Keratinocyte (primary cell): ENCODE results near the gene HINFP. TPM values are rescaled to one million over a fixed set of nuclear protein-coding genes. Genes with fewer than 3 reads are reported as not detected.

Experiments used
- DNase-seq: peaks from one replicate; pipeline ENCODE4 v3.0.0-alpha.2; 2011; ENCODE audit warnings: low read depth, missing footprints, low spot score
- FAIRE-seq: peaks from 2 replicates; lab custom pipeline; 2011; peaks lifted over from hg19 to GRCh38; lab: Jason Lieb, UNC
- H2AFZ ChIP-seq: 2 replicates; pipeline ENCODE4 v1.6.0; 2012; ENCODE audit warnings: low read length, control low read depth, inconsistent platforms; ENCODE audit not compliant: control insufficient read depth
- H3K27ac ChIP-seq: 2 replicates; pipeline ENCODE4 v1.5.1; 2011; ENCODE audit warnings: low read length; ENCODE audit not compliant: control insufficient read depth, insufficient read depth
- H3K27me3 ChIP-seq: 3 replicates; pipeline ENCODE4 v1.6.0; 2011; ENCODE audit warnings: low read length; ENCODE audit not compliant: control insufficient read depth, insufficient read depth; ENCODE audit errors: extremely low read depth
- H3K36me3 ChIP-seq, 2 experiments: 2 replicates in 1 of 2; 3 replicates in 1 of 2; pipeline ENCODE4 v1.5.1; 2011; ENCODE audit warnings: low read length in 2 of 2, mild to moderate bottlenecking in 1 of 2; ENCODE audit not compliant: control insufficient read depth in 2 of 2, insufficient read depth in 2 of 2; ENCODE audit errors: extremely low read depth in 1 of 2
- H3K4me1 ChIP-seq: 3 replicates; pipeline ENCODE4 v1.5.1; 2011; ENCODE audit warnings: low read length; ENCODE audit not compliant: control insufficient read depth, insufficient read depth; ENCODE audit errors: extremely low read depth
- H3K4me2 ChIP-seq: 3 replicates; pipeline ENCODE4 v1.6.0; 2011; ENCODE audit warnings: low read depth, low read length; ENCODE audit not compliant: control insufficient read depth, insufficient read depth; ENCODE audit errors: extremely low read depth
- H3K4me3 ChIP-seq, 3 experiments: fragments of 200-600 bp in 1 of 3; sonication (generic) in 1 of 3; 2 replicates in 2 of 3; 3 replicates in 1 of 3; pipeline ENCODE4 v1.5.1; 2011 to 2016; ENCODE audit warnings: low read length in 3 of 3, mild to moderate bottlenecking in 3 of 3, control low read depth in 2 of 3, inconsistent platforms in 1 of 3, low read depth in 1 of 3, mixed read lengths in 1 of 3, mixed run types in 1 of 3, moderate library complexity in 1 of 3; ENCODE audit not compliant: control insufficient read depth in 2 of 3, insufficient read depth in 2 of 3; ENCODE audit errors: extremely low read depth in 1 of 3
- H3K79me2 ChIP-seq: 2 replicates; pipeline ENCODE4 v1.6.0; 2012; ENCODE audit warnings: low read length; ENCODE audit not compliant: control insufficient read depth, insufficient read depth
- H3K9ac ChIP-seq: 3 replicates; pipeline ENCODE4 v1.6.0; 2011; ENCODE audit warnings: low read length; ENCODE audit not compliant: control insufficient read depth, insufficient read depth; ENCODE audit errors: extremely low read depth
- H3K9me1 ChIP-seq: 3 replicates; pipeline ENCODE4 v1.6.0; 2011; ENCODE audit warnings: low read length; ENCODE audit not compliant: control insufficient read depth, insufficient read depth; ENCODE audit errors: extremely low read depth
- H3K9me3 ChIP-seq: 2 replicates; pipeline ENCODE4 v1.5.1; 2012; ENCODE audit warnings: low read depth, low read length; ENCODE audit not compliant: control insufficient read depth
- H4K20me1 ChIP-seq: 3 replicates; pipeline ENCODE4 v1.6.0; 2011; ENCODE audit warnings: low read length; ENCODE audit not compliant: control insufficient read depth, insufficient read depth; ENCODE audit errors: extremely low read depth
- CTCF ChIP-seq, 3 experiments: IDR thresholded peaks in 1 of 3; conservative IDR thresholded peaks in 1 of 3; optimal IDR thresholded peaks in 1 of 3; 2 replicates in 2 of 3; 3 replicates in 1 of 3; pipeline versions ENCODE3 to v1.5.1; 2011; ENCODE audit warnings: low read length in 3 of 3, mild to moderate bottlenecking in 3 of 3, moderate library complexity in 2 of 3, control low read depth in 1 of 3, inconsistent platforms in 1 of 3; ENCODE audit not compliant: insufficient read depth in 2 of 3; ENCODE audit errors: extremely low read depth in 1 of 3
- EZH2 ChIP-seq: IDR thresholded peaks from one replicate; pipeline ENCODE4 v1.6.1; 2012; ENCODE audit warnings: inconsistent platforms, mild to moderate bottlenecking, low read length, moderate library complexity
- dilution Hi-C: fragments of 300-500 bp; cut with MboI; formaldehyde crosslinking; loops from one replicate; pipeline ENCODE4 v1.7.0; 2020; ENCODE audit warnings: low sequenced_read_pairs; ENCODE audit not compliant: extremely low pct_ligation_motif_present
- polyA plus RNA-seq, 5 experiments: library from polyadenylated mRNA; depleted of rRNA in 3 of 5; stranded (reverse) in 3 of 5; stranded (forward) in 1 of 5; unstranded in 1 of 5; fragments of >200 nt; gene quantifications; 1 replicate in 1 of 5; 2 replicates in 3 of 5; 3 replicates in 1 of 5; pipeline versions ENCODE4 v1.2.1 to v1.2.3, GENCODE V29; 2011 to 2012; ENCODE audit warnings: missing spikeins in 2 of 5, low read depth in 1 of 5, low replicate concordance in 1 of 5

The HINFP gene
- polyA plus RNA-seq, 1 donor (not counting 4 experiments of a cell fraction or from before 2014, with no cell fraction given) = 15.6 TPM

GRCh38 chr11:119092880-119093842 lies 28.2 kb upstream of the HINFP start:
- Histone ChIP-seq H3K4me2 (peak overlapping the region; percentile 96), H3K36me3 (peaks cover 35 to 42% of the 10 kb centered on the region in 2 experiments), H3K79me2 (peaks cover 34% of the 10 kb centered on the region), H3K9me1 (no peaks in the 10 kb centered on the region), H3K9ac (peak overlapping the region; percentile 81), H3K27ac (peak overlapping the region; percentile 56), H3K27me3 (no peaks in the 10 kb centered on the region), H3K9me3 (no peaks in the 10 kb centered on the region), H4K20me1 (no peaks in the 10 kb centered on the region), H3K4me1 (peaks cover 17% of the 10 kb centered on the region), H3K4me3 (peak overlapping the region; percentile 71 to 93 (median 78)), H2AFZ (no peak overlapping the region)
- DNase-seq (no peak), FAIRE-seq (no peak)
- dilution Hi-C loops = no loop called here
- TF ChIP-seq EZH2 = no peak
- no peak for TF ChIP-seq CTCF (optimal IDR thresholded peaks at IDR 0.05 in 1 of 3, IDR thresholded peaks at IDR 0.05 in 1 of 3, conservative IDR thresholded peaks at IDR 0.05 in 1 of 3; ENCODE audit: extremely low read depth in 1 of 3, insufficient read depth in 2 of 3, low read length in 3 of 3)

- dilution Hi-C loops = no loop called here
- no peak for TF ChIP-seq EZH2
- TF ChIP-seq CTCF (optimal IDR thresholded peaks at IDR 0.05 in 1 of 3, IDR thresholded peaks at IDR 0.05 in 1 of 3, conservative IDR thresholded peaks at IDR 0.05 in 1 of 3; ENCODE audit: extremely low read depth in 1 of 3, insufficient read depth in 2 of 3, low read length in 3 of 3) = no peak
- Histone ChIP-seq H3K4me1 (peaks cover 17% of the 10 kb centered on the region), H3K4me2 (peak overlapping the region; percentile 96), H3K9me3 (no peaks in the 10 kb centered on the region), H3K9me1 (no peaks in the 10 kb centered on the region), H3K4me3 (peak overlapping the region; percentile 71 to 93 (median 78)), H3K79me2 (peaks cover 34% of the 10 kb centered on the region), H3K36me3 (peaks cover 33 to 47% of the 10 kb centered on the region in 2 experiments), H4K20me1 (no peaks in the 10 kb centered on the region), H3K27me3 (no peaks in the 10 kb centered on the region), H2AFZ (no peak overlapping the region), H3K9ac (peak overlapping the region; percentile 81), H3K27ac (peak overlapping the region; percentile 73)
- DNase-seq (no peak), FAIRE-seq (no peak)
These were observed 27.2 kb upstream of the HINFP start for GRCh38 chr11:119093942-119094815.
